ENCODE measurements around the gene TGFB1. TPM values are rescaled to one million over a fixed set of nuclear protein-coding genes. Genes with fewer than 3 reads are reported as not detected.
A peak's percentile ranks its signal among the peaks of the same experiment; 100 is the strongest.
"Not testable (repeated sequence)": the region's sequence is repeated elsewhere in the genome, so short reads cannot be mapped to it uniquely, and the experiment has no call there.

TGFB1 gene
- polyA plus RNA-seq, 1 of the 3 experiments (the other 2 are of a cell fraction): 25.5 TPM

DNA sequence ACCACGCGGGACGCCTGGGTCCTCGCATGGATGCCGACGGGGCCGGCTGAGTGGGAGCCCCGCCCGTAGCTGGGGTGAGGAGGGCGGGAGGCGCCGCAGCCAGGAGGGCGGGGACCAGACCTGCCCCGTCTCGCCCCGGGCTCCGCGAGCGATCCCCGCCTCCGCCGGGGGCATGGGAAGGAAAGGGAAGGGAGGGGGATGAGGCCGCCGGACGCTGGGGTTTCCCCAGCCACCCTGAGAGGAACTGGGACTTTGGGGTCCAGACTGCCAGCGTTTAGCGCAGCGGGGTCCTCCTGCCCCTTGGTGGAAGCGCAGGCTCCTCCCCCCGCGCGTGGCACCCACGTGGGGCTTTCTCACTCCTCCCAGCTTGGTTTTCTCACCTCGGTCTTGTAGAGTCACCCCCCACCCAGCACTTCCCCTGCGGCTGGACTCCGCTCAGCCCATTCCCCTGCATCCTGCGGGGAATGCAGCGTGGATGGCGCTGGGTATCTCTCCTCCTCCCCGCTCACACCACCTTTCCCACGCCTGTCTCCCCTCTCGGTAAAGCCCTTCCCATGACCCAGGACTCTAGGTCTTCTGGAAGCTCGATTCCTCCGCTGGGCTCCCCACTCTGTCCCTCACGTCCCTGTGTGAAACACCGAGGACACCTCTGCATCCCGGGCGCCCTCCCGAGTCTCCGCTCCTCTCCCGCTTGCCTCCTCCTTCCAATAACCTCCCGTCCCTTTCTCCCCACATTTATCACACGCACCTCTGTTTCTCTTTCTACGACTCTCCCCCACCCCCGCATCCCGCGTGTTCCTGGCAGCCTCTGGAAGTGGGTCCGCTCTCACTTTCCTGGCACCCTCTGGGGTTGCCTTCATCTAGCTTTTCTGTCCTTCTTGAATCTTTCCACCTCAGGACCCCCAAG, 2.1 kb downstream of the TGFB1 start:
- H3K9ac ChIP-seq: peak overlapping the region; percentile 92
- H3K79me2 ChIP-seq (ENCODE audit: insufficient read depth): peaks cover 70% of the 10 kb centered on the region
- WGBS (ENCODE audit: low lambda C conversion rate): under 1% methylated on average over 48 of the region's 58 CpGs
- peak overlapping the region in 1 of 2 experiments; percentile 79; a peak in 2 of 4 replicates for H3K27ac ChIP-seq (ENCODE audit: low read depth in 2 of 2, low read length in 1 of 2)
- peaks cover 9% of the 10 kb centered on the region for H3F3A ChIP-seq (replicated peaks; ENCODE audit: insufficient read depth)
- no peaks in the 10 kb centered on the region for H3K27me3 ChIP-seq (ENCODE audit: insufficient read depth)
- H3K4me3 ChIP-seq (ENCODE audit: low read depth in 2 of 2, low read length in 1 of 2): peak overlapping the region; percentile 65 to 99
- TF ChIP-seq, protein P1, sequence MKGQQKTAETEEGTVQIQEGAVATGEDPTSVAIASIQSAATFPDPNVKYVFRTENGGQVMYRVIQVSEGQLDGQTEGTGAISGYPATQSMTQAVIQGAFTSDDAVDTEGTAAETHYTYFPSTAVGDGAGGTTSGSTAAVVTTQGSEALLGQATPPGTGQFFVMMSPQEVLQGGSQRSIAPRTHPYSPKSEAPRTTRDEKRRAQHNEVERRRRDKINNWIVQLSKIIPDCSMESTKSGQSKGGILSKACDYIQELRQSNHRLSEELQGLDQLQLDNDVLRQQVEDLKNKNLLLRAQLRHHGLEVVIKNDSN (IDR thresholded peaks at IDR 0.05; ENCODE audit: borderline replicate concordance, low read depth): peak; percentile 64
- TF ChIP-seq SIN3A (IDR thresholded peaks at IDR 0.05; ENCODE audit: borderline replicate concordance, low read depth, low read length): peak; percentile 11; the same call in 1 of the 2 replicates
- TF ChIP-seq IRF3 (IDR thresholded peaks at IDR 0.05; ENCODE audit: low read depth, low read length): no peak
- TF ChIP-seq, protein P2, sequence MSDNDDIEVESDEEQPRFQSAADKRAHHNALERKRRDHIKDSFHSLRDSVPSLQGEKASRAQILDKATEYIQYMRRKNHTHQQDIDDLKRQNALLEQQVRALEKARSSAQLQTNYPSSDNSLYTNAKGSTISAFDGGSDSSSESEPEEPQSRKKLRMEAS (IDR thresholded peaks at IDR 0.05; ENCODE audit: low read depth): peak; percentile 36
- no peak for TF ChIP-seq TCF12 (IDR thresholded peaks at IDR 0.05)
- DNase-seq: peak; percentile 62
- peak overlapping the region; percentile 99 for H3K4me2 ChIP-seq
- H3K9me2 ChIP-seq: no peaks in the 10 kb centered on the region
- H3K36me3 ChIP-seq (replicated peaks in 1 of 2; ENCODE audit: control insufficient read depth in 1 of 2, insufficient read depth in 2 of 2, low read length in 1 of 2): peaks cover 0 to 30% of the 10 kb centered on the region in 2 experiments
- no peak overlapping the region for H2AFZ ChIP-seq (ENCODE audit: low read depth)
- peaks cover 0 to 34% of the 10 kb centered on the region in 2 experiments; a peak in 2 of 4 replicates for H3K4me1 ChIP-seq (ENCODE audit: control insufficient read depth in 1 of 2, insufficient read depth in 2 of 2, low read depth in 1 of 2, low read length in 1 of 2)
- H3K9me3 ChIP-seq: no peaks in the 10 kb centered on the region
- ChIA-PET POLR2A (interaction anchor here (0.7 kb wide), 1 partner anchor 26 kb away, joined by 3 read pairs; no protein-coding TSS in a partner anchor), CTCF (interaction anchor here (0.7 to 3.4 kb wide), 13 partner anchors 9 to 148 kb away, joined by 3 to 29 read pairs (median 5); partner anchors contain the start of gene B9D2)
- peaks cover 63% of the 10 kb centered on the region for H4K20me1 ChIP-seq (ENCODE audit: insufficient read depth)

- Histone ChIP-seq H3K9me3 (no peaks in the 10 kb centered on the region), H4K20me1 (ENCODE audit: insufficient read depth) (peaks cover 71% of the 10 kb centered on the region), H3K4me2 (peak overlapping the region; percentile 99), H3K27ac (ENCODE audit: low read depth in 2 of 2, low read length in 1 of 2) (peak overlapping the region in 1 of 2 experiments; percentile 79; a peak in 1 of 4 replicates), H3K36me3 (replicated peaks in 1 of 2; ENCODE audit: control insufficient read depth in 1 of 2, insufficient read depth in 2 of 2, low read length in 1 of 2) (peaks cover 0 to 38% of the 10 kb centered on the region in 2 experiments), H2AFZ (ENCODE audit: low read depth) (no peak overlapping the region), H3K4me3 (ENCODE audit: low read depth in 2 of 2, low read length in 1 of 2) (peak overlapping the region; percentile 65 to 99), H3K4me1 (ENCODE audit: control insufficient read depth in 1 of 2, insufficient read depth in 2 of 2, low read depth in 1 of 2, low read length in 1 of 2) (peaks cover 0 to 33% of the 10 kb centered on the region in 2 experiments; a peak in 2 of 4 replicates), H3F3A (replicated peaks; ENCODE audit: insufficient read depth) (peaks cover 9% of the 10 kb centered on the region), H3K9me2 (no peaks in the 10 kb centered on the region), H3K79me2 (ENCODE audit: insufficient read depth) (peaks cover 78% of the 10 kb centered on the region), H3K9ac (peak overlapping the region; percentile 92; the same call in 1 of the 2 replicates), H3K27me3 (ENCODE audit: insufficient read depth) (no peaks in the 10 kb centered on the region)
- peak; percentile 16 for DNase-seq
- WGBS (ENCODE audit: low lambda C conversion rate): 42% methylated on average over 22 of the region's 22 CpGs
- ChIA-PET CTCF (interaction anchor here (0.7 to 3.4 kb wide), 4 partner anchors 10 to 43 kb away, joined by 3 to 29 read pairs (median 12); no protein-coding TSS in a partner anchor), POLR2A (interaction anchor here (0.7 kb wide), 1 partner anchor 26 kb away, joined by 3 read pairs; no protein-coding TSS in a partner anchor)
- TF ChIP-seq SMC3 (IDR thresholded peaks at IDR 0.05; ENCODE audit: low read depth, low read length) (no peak), RXRA (IDR thresholded peaks at IDR 0.05; ENCODE audit: borderline replicate concordance, low read depth) (no peak), MXI1 (IDR thresholded peaks at IDR 0.05; ENCODE audit: low read depth, low read length) (no peak)
- TF ChIP-seq, protein P1 (IDR thresholded peaks at IDR 0.05; ENCODE audit: borderline replicate concordance, low read depth): no peak
- TF ChIP-seq, protein P2 (IDR thresholded peaks at IDR 0.05; ENCODE audit: low read depth): peak; percentile 6; the same call in 1 of the 2 replicates
Observed at GRCh38 chr19:41350735-41351338, 2.9 kb downstream of the TGFB1 start.

- H3K36me3 ChIP-seq (replicated peaks in 1 of 2; ENCODE audit: control insufficient read depth in 1 of 2, insufficient read depth in 2 of 2, low read length in 1 of 2): peaks cover 9 to 72% of the 10 kb centered on the region in 2 experiments
- DNase-seq; POLR2A ChIA-PET; H3K4me1 ChIP-seq (ENCODE audit: control insufficient read depth in 1 of 2, insufficient read depth in 2 of 2, low read depth in 1 of 2, low read length in 1 of 2); H3K9me3 ChIP-seq; H3K9me2 ChIP-seq; H2AFZ ChIP-seq (ENCODE audit: low read depth); H3F3A ChIP-seq (replicated peaks; ENCODE audit: insufficient read depth); H3K27ac ChIP-seq (ENCODE audit: low read depth in 2 of 2, low read length in 1 of 2); H3K4me2 ChIP-seq; H3K27me3 ChIP-seq (ENCODE audit: insufficient read depth); H3K9ac ChIP-seq; CTCF ChIA-PET; H3K4me3 ChIP-seq (ENCODE audit: low read depth in 2 of 2, low read length in 1 of 2): not testable (repeated sequence)
- H4K20me1 ChIP-seq (ENCODE audit: insufficient read depth): peaks cover 91% of the 10 kb centered on the region
- 94% methylated on average over 9 of the region's 9 CpGs for WGBS (ENCODE audit: low lambda C conversion rate)
- H3K79me2 ChIP-seq (ENCODE audit: insufficient read depth): peaks cover 97% of the 10 kb centered on the region
Observed at GRCh38 chr19:41346916-41347315, 6.8 kb downstream of the TGFB1 start.

Data from SK-N-SH (cell line).